OCI-LY7 (cell line): ENCODE data around the gene KLC3.

ENCODE experiments used
- EZH2phosphoT487 ChIP-seq: fragments of 200-600 bp; sonication (generic); IDR thresholded peaks from 2 replicates; pipeline ENCODE4 v1.6.1; 2018; ENCODE audit warnings: low read depth, borderline replicate concordance, mild to moderate bottlenecking, mixed run types, antibody characterized with exemption, low read length, moderate library complexity, mixed read lengths
- TF ChIP-seq, protein P1 (sequence below): fragments of 200-600 bp; sonication (generic); conservative IDR thresholded peaks from 2 replicates; pipeline ENCODE4 v1.5.1; 2014; ENCODE audit warnings: mild to moderate bottlenecking, antibody characterized with exemption, low read length, moderate library complexity, mixed read lengths

DNA sequence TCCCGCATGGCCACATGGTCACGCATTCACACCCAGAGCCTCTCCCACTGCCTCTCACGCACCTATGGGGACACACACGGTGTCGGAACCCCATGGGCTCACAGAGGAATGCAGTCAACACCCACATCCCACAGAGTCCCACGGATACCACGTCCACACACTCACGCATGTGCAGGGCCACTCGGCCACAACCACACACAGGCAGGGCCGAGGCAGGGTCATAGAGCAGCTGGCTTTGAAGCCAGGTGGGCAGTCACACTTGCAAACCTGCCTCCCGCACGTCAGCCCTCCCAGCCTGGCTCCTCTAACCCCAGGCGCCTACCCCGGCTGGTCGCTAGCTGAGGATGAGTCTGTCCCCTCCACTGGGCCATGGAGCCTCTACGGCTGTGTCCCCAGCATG is 21.7 kb downstream of the KLC3 start:
- TF ChIP-seq, protein P1, sequence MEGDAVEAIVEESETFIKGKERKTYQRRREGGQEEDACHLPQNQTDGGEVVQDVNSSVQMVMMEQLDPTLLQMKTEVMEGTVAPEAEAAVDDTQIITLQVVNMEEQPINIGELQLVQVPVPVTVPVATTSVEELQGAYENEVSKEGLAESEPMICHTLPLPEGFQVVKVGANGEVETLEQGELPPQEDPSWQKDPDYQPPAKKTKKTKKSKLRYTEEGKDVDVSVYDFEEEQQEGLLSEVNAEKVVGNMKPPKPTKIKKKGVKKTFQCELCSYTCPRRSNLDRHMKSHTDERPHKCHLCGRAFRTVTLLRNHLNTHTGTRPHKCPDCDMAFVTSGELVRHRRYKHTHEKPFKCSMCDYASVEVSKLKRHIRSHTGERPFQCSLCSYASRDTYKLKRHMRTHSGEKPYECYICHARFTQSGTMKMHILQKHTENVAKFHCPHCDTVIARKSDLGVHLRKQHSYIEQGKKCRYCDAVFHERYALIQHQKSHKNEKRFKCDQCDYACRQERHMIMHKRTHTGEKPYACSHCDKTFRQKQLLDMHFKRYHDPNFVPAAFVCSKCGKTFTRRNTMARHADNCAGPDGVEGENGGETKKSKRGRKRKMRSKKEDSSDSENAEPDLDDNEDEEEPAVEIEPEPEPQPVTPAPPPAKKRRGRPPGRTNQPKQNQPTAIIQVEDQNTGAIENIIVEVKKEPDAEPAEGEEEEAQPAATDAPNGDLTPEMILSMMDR = no peak
- no peak for TF ChIP-seq EZH2phosphoT487
